ENCODE results near the gene KCNQ1OT1. TPM values are rescaled to one million over a fixed set of nuclear protein-coding genes. Genes with fewer than 3 reads are reported as not detected.

The KCNQ1OT1 gene
- total RNA-seq, 4 donors from 2014 or later: 0.21 to 1.9 (median 1.2) TPM

DNA sequence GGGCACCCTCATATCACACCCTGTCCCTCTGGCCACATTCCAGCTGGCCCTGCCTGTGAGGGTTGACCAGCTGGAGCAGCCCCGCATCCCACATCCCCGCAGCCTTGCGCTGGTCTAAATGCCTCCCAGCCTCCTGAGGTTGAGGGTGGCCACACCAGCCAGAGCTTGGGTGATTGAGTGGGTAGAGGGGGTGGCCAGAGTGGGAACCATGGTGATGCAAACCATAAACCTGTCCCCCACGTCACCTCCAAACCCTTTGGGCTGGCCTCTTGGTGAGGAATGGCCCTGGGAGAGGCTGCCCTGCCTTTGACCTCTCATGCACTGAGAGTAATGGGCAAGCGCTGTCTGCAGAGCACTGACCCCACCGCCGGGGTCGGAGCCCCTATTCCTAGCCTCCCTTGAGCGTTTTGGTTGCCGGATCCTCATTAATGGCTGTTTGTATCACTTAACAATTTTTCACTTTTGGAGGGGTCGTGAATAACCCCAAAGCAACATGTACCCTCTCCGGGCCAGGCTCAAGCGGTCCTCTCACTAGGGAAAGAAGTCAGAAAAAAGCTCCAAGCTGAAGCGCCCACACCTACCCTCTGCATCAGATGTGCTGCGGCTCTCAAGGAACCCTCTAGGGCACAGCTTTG lies 16.0 kb upstream of the KCNQ1OT1 start:
- TF ChIP-seq POLR2A (IDR thresholded peaks at IDR 0.05) (no peak), CTCF (IDR thresholded peaks at IDR 0.05) (no peak)
- no peaks in the 10 kb centered on the region for H3K9me3 ChIP-seq
- DNase-seq: no peak
- no peaks in the 10 kb centered on the region for H3K27me3 ChIP-seq
- H3K27ac ChIP-seq: no peak overlapping the region
- intact Hi-C loops (cut with DNase I): no loop called here
- H3K36me3 ChIP-seq: no peaks in the 10 kb centered on the region
- no peak overlapping the region for H3K4me3 ChIP-seq
- peaks cover 0 to 11% (median 0%) of the 10 kb centered on the region in 3 donors for H3K4me1 ChIP-seq
- WGBS, 2 donors: 87 to 88% methylated on average over 7 to 13 of the region's 15 CpGs

DNA sequence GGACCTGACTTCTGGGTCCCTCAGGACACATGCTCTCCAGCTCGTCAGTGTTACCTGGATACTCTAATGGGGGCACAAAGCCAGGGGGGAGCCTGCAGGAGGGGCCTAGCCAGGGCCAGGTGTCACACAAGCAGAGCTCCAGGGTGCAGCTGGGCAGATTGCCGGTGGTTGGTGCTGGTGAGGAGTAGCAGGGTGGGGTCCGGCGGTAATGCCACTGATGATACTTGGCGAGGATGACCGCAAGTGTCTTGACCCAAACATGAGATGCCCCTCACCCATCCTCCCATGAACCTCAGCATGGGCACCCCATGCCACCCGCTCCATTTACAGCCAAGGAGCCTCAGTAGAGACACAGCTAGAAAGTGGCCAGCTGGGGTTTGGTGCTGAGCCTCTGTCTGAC lies 15.1 kb upstream of the KCNQ1OT1 start:
- DNase-seq: no peak
- no peak overlapping the region for H3K27ac ChIP-seq
- H3K36me3 ChIP-seq: no peaks in the 10 kb centered on the region
- H3K9me3 ChIP-seq: no peaks in the 10 kb centered on the region
- H3K4me1 ChIP-seq: peaks cover 0 to 11% (median 0%) of the 10 kb centered on the region in 3 donors
- WGBS, 2 donors: 87 to 100% methylated on average over 3 of the region's 7 CpGs
- intact Hi-C loops (cut with DNase I): no loop called here
- no peak overlapping the region for H3K4me3 ChIP-seq
- no peaks in the 10 kb centered on the region for H3K27me3 ChIP-seq
- no peak for TF ChIP-seq CTCF (IDR thresholded peaks at IDR 0.05)
- TF ChIP-seq POLR2A (IDR thresholded peaks at IDR 0.05): no peak

- no peak for TF ChIP-seq CTCF (IDR thresholded peaks at IDR 0.05)
- no peak for TF ChIP-seq POLR2A (IDR thresholded peaks at IDR 0.05)
- Histone ChIP-seq H3K27me3 (no peaks in the 10 kb centered on the region), H3K36me3 (no peaks in the 10 kb centered on the region), H3K4me1 (peaks cover 0 to 13% (median 0%) of the 10 kb centered on the region in 3 donors), H3K4me3 (no peak overlapping the region), H3K27ac (no peak overlapping the region), H3K9me3 (no peaks in the 10 kb centered on the region)
- DNase-seq: no peak
- intact Hi-C loops (cut with DNase I): no loop called here
- WGBS, 2 donors: 82 to 95% methylated on average over 3 to 7 of the region's 9 CpGs
These were observed 14.6 kb upstream of the KCNQ1OT1 start for GRCh38 chr11:2714463-2714800.

DNA sequence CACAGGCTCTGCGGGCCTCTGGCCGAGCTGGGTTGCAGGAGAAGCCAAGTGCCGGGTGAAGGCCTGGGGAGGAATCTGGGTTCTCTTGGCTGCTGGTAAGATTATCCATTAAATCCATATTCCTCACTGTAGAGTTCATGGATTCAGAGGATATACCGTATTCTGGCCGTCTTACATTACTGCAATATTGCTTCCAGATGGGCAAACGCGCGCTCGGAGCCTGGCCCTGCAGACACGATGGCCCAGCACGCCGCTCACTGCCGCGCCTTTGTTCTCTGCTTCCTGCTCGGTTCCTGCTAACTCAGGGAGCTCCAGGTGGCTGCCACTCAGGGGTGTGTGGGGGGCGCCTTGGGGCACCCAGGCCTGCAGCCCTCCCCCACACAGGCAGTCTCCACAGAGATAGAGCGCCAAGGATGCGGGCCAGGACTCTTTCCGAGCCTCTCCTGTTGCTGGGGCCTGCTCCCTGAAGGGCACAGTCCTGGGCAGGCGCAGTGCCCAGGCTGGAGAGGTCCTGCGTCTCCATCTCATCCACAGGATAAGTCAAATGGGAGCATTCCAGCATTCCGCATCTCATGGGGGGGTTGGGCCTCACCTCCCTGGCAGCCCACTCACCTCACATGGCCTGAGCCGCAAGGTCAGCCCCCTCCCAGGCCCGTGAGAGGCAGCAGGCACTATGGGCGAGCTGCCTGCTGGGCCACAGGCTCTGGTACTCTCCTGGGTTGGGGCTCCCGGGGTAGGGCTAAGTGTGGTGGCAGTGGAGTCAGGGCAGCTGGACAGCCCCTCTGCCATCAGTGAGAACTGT lies 14.1 kb upstream of the KCNQ1OT1 start:
- no peak for TF ChIP-seq POLR2A (IDR thresholded peaks at IDR 0.05)
- no peak for TF ChIP-seq CTCF (IDR thresholded peaks at IDR 0.05)
- intact Hi-C loops (cut with DNase I): no loop called here
- WGBS, 2 donors: 70 to 85% methylated on average over 2 to 18 of the region's 26 CpGs
- Histone ChIP-seq H3K4me1 (peaks cover 0 to 19% (median 0%) of the 10 kb centered on the region in 3 donors), H3K4me3 (no peak overlapping the region), H3K9me3 (no peaks in the 10 kb centered on the region), H3K36me3 (no peaks in the 10 kb centered on the region), H3K27ac (no peak overlapping the region), H3K27me3 (no peaks in the 10 kb centered on the region)
- no peak for DNase-seq

GRCh38 chr11:2713094-2713493 lies 13.3 kb upstream of the KCNQ1OT1 start:
- Histone ChIP-seq H3K36me3 (no peaks in the 10 kb centered on the region), H3K27ac (no peak overlapping the region), H3K4me1 (peaks cover 0 to 25% (median 5%) of the 10 kb centered on the region in 3 donors), H3K27me3 (no peaks in the 10 kb centered on the region), H3K9me3 (no peaks in the 10 kb centered on the region), H3K4me3 (no peak overlapping the region)
- intact Hi-C loops (cut with DNase I): no loop called here
- WGBS, 2 donors: 85 to 88% methylated on average over 12 of the region's 12 CpGs
- TF ChIP-seq CTCF (IDR thresholded peaks at IDR 0.05) (no peak), POLR2A (IDR thresholded peaks at IDR 0.05) (no peak)
- DNase-seq: no peak

Measured in esophagus squamous epithelium (tissue), 5 donors.